Measurements from ENCODE around the gene ENTPD2.
"Not testable (repeated sequence)": the region's sequence is repeated elsewhere in the genome, so short reads cannot be mapped to it uniquely, and the experiment has no call there.

Gene ENTPD2

DNA sequence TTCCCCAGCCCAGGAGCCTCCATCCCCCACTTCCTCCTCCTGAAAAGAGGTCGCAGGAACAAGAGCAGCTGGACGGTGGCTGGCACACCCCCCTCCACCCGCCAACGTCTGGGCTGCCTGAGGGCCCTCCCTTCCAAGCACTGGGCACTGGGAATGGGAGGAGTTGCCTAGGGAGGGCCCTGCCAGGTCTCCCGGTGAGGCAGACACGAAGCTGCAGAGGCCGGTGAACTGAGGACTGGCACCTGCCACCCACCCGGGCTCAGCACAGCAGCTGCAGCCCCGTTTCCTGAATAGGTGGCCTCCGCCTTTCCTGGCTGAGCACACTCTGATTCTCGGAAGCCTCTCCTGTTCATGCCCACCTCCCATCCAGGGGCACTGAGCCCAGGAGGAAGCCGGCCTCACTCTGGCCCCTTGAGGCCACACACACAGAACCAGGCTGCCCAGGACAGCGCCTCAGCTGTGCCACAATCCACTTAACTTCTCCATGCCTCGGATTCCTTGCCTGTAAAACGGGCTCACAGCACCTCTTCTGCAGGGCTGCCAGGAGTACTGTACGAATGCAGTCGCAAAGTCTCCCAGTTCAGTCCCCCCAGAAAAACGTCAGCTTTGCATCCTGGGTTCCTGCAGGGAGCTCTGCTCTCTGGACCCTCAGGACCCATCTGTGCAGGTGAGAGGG, 9.2 kb downstream of the ENTPD2 start:
- no peak for DNase-seq

DNA sequence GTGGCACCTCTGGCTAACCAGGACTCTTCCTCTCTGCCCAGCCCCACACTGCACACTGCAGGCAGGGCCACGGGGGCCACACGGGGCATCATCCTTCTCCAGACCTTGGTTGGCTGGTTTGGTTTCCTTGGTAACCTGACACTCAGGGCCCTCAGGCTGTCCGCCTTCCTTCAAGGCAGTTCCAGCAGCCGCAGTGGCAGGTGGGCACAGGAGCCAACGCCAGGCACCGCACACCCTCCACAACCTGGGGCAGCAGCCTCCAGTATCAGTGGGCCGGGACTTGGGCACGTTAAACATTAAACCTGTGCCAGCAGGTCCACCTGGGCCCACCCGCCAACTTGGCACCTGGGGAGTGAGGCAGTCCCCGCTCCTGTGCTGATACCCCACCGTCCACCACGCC, 9.8 kb downstream of the ENTPD2 start:
- DNase-seq, result no peak

DNA sequence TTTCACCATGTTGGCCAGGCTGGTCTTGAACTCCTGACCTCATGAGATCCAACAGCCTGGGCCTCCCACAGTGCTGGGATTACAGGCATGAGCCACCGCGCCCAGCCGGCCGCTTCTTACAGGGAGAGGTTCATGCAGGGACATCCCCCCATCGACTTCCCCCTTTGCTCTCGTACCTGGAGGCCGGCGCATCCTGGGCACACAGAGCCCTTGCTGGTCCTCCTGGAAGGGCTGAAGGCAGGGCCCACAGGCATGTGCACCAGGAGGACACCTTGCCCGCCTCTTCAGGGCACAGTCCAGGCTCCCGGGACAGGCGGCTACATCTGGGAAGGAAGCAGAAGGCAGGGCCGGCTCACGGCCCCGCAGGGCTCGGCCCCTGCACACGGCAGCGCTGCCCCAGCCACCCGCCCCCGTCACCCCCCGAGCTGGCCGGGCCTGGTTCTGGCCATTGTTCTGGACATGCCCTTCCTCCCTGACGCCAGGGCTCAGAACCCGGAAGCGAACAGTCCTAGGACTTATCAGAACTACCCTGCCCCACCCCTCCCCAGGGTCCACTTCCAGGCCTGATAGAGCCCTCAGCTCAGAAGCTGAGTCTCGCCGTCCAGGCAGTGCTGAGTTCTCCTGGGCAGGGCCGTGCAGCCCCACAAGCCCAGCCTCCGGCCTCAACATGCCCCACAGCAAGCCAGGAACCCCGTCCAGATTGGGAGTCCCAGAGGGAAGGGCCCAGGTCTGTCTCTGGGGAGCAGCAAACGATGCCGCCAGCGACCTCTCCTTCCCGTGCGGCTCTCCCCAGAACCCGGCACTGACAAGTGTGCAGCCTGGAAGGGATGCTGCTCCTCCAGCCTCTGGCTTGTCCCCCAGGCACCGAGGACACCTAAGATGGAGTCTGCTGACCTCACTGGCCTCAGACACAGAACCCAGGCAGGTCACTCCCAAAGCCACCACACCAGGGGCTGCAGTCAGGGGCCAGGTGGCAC, 10.8 kb downstream of the ENTPD2 start:
- DNase-seq, result no peak

DNA sequence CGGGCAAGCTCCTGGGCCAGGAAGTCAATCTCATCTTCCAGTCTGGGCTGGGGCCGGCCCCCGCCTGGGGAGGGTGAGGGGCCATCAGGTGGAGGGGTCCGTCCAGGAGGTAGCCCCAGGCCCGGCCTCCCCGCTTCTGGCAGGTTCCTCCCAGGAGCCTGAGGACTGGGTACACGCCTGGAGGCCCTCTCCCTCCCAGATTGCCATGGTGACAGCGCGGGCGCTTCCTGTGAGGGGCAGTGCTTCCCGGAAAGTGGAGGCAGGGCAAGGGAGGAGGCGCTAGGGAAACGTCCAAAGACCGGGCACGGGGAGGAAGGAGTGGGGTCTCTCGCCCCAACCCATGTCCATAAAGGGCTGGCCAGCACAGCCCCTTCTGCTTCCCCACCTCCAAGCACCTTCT, 12.7 kb downstream of the ENTPD2 start:
- no peak for DNase-seq

GRCh38 chr9:137040568-137040967, 13.3 kb downstream of the ENTPD2 start:
- DNase-seq, result no peak

DNA sequence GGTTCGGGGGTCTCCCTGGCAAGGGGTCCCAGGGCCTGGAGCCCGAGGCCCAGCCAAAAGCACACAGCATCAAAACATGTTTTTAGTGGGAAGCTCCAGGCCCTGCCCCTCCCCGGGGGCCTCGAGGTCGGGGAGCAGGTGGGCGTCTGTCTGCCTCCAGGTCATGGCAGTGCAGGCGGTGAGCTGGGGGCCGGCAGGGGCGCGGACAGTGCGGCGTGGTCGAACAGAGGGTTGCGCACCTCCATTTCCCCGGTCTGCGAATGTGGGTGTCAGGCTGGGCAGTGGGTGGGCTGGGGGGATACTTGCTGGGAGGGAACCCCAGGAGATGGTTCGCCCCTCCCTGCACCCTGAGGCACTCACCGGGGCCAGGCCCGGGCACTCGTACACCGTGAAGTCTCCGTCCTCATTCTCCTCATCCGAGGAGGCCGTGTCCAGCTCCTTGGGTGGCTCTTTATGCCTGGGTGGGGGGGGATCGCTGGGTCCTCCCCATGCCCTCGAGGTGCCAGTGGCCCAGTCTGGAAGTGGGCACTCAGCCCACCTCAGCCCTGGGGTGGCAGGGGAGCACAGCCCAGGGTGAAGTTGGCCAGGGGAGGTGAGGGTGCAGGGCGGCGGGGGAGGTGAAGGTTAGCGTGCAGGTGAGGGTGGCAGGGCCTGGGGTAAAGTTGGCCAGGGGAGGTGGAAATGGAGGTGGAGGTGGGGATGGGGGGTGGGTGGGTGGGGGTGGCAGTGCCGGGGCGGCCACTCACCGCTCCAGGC, 14.1 kb downstream of the ENTPD2 start:
- no peak for DNase-seq

- no peak for DNase-seq
These were observed 14.9 kb downstream of the ENTPD2 start for GRCh38 chr9:137038916-137039315.

- DNase-seq, result no peak
These were observed 16.4 kb downstream of the ENTPD2 start for GRCh38 chr9:137037483-137037882.

DNA sequence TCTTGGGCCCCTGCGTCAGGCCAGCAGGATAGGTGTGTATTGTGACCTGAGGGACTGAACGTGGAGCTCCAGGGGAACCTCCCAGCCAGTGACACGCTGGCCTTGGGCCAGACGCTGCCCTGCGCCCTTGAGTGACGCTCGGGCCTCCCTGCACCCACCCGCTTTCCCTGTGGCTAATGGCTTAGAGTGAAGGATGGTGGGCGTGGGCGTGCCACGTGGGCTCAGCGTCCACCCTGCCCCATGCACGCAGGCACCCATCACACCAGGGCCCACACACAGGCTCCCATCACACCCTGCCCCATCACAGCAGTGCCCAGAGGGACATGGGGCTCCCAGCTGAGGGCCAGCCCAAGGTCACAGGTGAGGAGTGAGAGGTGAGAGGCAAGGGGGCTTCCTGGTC, 16.8 kb downstream of the ENTPD2 start:
- DNase-seq, result no peak

- no peak for DNase-seq
These were observed 17.9 kb downstream of the ENTPD2 start for GRCh38 chr9:137035937-137036336.

GRCh38 chr9:137035507-137035834, 18.4 kb downstream of the ENTPD2 start:
- no peak for DNase-seq

- DNase-seq, result peak; percentile 89
These were observed 19.0 kb downstream of the ENTPD2 start for GRCh38 chr9:137034709-137035506.

DNA sequence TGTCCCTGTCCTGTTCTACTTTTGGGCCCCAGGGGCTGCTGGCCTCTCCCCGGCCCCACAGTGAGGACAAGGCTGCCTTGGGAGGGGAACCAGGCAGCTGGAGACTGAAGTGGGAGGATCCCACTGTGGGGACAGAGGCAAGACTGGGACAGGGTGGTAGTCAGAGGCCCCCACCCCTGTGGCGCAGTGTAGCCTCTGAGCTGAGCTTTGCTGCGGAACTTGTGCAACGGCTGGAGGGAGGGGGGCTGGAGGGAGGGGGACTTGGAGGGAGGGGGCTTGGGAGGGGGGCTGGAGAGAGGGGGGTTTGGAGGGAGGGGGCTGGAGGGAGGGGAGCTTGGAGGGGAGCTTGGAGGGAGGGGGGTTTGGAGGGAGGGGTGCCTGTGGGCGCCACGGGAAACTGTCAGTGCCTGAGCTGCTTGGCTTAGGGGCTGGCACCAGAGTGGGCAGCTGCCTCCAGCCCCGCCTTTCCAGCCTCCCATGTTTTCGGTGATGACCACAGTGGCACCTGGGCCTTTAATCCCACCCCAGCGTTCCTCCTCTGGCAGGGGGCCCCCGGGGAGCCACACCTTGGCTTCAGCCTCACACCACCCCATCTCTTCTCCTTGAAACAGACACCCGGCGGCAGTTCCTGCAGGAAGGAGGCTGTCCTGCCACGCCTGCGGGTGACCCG, 19.7 kb downstream of the ENTPD2 start:
- no peak for DNase-seq

DNA sequence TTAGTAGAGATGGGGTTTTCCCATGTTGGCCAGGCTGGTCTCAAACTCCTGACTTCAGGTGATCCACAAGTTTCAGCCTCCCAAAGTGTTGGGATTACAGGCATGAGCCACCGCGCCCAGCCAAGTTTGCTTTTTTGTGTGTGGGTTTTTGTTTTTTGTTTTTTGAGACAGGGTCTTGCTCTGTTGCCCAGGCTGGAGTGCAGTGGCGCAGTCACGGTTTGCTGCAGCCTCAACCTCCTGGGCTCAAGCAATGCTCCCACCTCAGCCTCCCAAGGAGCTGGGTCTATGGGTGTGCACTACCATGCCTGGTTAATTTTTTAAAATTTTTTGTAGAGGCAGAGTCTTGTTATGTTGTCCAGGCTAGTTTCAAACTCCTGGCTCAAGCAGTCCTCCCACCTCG, 20.4 kb downstream of the ENTPD2 start:
- DNase-seq, result not testable (repeated sequence)

GRCh38 chr9:137032858-137033257, 21.0 kb downstream of the ENTPD2 start:
- no peak for DNase-seq

DNA sequence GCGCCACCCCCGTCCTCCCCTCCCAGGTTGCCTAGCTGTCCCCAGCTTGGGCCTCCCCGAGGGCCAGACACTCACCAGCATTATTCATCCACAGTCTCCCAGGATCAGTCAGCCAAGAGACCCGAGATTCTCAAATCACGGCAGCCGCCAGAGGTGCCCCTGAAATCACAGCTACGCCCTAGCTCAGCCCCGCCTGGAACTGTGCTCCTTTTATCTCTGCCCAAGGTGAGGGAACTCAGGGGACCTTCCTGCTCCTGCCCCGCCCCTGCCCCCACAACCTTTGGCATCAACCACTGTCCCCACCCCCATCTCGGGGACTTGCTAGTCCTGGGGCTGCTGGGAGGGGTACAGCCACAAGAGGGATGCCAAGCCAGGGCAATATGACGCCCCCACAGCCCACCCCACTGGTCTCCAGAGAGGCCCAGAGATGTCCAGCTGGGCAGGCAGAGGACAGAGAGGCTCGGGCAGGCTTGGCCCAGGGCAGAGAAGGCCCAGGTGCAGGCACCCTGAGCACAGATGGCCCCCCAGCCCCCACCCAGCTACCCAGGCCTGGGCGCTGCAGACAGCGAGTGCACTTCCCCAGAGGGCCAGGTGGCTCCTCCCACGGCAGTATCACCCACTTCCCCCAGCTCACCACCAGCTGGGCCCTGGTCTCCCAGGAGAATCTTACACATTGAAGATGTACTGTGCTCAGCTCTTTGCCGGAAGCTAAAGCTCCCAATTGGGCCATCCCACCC, 21.8 kb downstream of the ENTPD2 start, which contains the start of gene FUT7:
FUT7 (minus strand) TSS at position 185 of the 737 bp plus-strand sequence; CDS start at position 88, 97 bp downstream.
- DNase-seq, result no peak

GRCh38 chr9:137030538-137031527, 23.0 kb downstream of the ENTPD2 start:
- peak; percentile 33 for DNase-seq

DNA sequence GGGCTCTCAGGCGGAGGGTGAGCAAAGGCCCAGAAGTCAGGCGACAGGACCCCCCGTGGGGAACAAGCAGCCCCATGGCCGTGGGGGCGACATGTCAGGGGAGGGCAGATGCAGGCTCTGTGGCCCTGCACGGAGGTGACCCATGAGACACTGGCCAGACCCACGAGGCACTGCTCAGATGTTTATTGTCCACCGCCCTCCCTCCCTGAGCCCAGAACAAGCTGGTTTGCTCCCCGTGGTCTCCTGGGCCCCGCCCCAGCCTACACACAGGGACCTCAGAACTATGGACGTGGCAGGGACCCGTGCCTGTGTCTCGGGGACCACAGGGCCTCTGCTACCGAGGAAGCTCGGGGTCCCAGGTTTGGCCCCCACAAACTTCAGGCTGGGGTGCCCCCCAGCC, 23.9 kb downstream of the ENTPD2 start:
- no peak for DNase-seq

DNA sequence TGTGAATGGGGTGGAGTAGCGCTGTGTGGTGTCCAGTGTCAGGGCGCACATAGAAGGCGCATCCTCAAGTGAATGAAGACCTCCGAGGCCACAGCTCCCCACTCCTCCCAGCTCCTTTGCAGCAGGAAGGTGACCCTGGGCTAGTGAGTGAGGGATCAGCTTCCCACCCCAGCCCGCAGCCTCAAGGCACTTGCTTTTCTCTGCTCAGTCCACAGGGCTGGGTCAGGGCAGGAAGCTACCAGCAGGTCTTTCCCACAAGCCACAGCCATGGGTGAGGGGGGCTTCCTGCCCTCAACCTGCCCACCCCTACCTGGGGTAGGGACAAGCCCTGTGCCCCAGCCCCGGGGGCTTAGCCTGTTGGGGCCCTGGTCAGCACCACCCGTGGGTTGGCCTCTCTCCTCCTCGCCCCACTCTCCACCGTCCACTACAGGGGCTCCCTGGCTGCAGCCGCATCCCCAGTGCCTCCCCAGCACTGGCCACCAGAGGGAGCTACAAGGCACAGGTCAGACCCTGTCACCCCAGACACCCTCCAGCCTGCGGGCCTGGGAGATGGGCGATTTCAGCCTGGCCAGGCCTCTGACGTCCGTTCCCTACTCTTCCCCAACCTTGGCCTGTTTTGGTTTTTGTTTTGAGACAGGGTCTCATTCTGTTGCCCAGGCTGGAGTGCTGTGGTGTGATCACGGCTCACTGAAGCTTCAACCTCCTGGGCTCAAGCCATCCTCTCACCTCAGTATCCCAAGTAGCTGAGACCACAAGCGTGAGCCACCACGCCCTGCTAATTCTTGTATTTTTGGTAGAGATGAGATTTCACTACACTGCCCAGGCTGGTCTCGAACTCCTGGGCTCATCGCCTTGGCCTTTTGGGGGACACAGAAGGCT, 24.6 kb downstream of the ENTPD2 start:
- DNase-seq, result peak; percentile 75

Data from stimulated activated CD4-positive, alpha-beta T cell treated with anti-CD3 and anti-CD28 coated beads, Interleukin-4, amount 100 ng/mL, for 1 hour (primary cell).